A673 (cell line): ENCODE data around the gene KRTAP5-1.

ENCODE experiments used
- EZH2 ChIP-seq: fragments of 200-600 bp; sonication (generic); IDR thresholded peaks from 2 replicates; pipeline ENCODE4 v1.6.1; 2017; ENCODE audit warnings: borderline replicate concordance, low read depth, mild to moderate bottlenecking, mixed read lengths, antibody characterized with exemption, low read length; ENCODE audit not compliant: poor library complexity, severe bottlenecking
- TF ChIP-seq, protein P1 (sequence below): fragments of 300-800, 200-600 bp; sonication (generic); conservative IDR thresholded peaks from 2 replicates; pipeline ENCODE4 v1.5.1; 2017; ENCODE audit warnings: low read depth, mild to moderate bottlenecking, antibody characterized with exemption, low read length, moderate library complexity, mixed read lengths

DNA sequence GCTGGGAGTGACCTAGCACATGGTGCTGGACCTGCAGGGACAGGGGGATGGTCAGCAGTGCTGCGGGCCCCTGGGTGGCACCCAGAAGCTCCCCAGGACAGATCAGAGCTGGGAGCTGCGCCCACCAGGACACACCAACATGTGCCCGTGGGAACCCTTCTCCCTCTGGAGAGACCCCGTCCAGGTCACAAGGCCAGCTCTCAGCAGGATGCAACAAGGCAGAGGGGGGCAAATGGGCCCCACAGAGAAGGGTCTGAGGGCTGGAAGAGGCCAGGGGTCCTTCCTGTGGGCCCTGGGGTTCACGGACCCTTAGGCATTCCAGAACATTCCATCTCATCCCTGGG is 19.2 kb downstream of the KRTAP5-1 start:
- TF ChIP-seq, protein P1, sequence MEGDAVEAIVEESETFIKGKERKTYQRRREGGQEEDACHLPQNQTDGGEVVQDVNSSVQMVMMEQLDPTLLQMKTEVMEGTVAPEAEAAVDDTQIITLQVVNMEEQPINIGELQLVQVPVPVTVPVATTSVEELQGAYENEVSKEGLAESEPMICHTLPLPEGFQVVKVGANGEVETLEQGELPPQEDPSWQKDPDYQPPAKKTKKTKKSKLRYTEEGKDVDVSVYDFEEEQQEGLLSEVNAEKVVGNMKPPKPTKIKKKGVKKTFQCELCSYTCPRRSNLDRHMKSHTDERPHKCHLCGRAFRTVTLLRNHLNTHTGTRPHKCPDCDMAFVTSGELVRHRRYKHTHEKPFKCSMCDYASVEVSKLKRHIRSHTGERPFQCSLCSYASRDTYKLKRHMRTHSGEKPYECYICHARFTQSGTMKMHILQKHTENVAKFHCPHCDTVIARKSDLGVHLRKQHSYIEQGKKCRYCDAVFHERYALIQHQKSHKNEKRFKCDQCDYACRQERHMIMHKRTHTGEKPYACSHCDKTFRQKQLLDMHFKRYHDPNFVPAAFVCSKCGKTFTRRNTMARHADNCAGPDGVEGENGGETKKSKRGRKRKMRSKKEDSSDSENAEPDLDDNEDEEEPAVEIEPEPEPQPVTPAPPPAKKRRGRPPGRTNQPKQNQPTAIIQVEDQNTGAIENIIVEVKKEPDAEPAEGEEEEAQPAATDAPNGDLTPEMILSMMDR = no peak
- no peak for TF ChIP-seq EZH2
